NAMALWA (cell line): ENCODE data around the gene SNU13.
"Not testable (repeated sequence)": the region's sequence is repeated elsewhere in the genome, so short reads cannot be mapped to it uniquely, and the experiment has no call there.

Experiments
- DNase-seq: peaks from one replicate; pipeline ENCODE4 v3.0.0-alpha.2; 2015; ENCODE audit warnings: low spot score

SNU13 gene

DNA sequence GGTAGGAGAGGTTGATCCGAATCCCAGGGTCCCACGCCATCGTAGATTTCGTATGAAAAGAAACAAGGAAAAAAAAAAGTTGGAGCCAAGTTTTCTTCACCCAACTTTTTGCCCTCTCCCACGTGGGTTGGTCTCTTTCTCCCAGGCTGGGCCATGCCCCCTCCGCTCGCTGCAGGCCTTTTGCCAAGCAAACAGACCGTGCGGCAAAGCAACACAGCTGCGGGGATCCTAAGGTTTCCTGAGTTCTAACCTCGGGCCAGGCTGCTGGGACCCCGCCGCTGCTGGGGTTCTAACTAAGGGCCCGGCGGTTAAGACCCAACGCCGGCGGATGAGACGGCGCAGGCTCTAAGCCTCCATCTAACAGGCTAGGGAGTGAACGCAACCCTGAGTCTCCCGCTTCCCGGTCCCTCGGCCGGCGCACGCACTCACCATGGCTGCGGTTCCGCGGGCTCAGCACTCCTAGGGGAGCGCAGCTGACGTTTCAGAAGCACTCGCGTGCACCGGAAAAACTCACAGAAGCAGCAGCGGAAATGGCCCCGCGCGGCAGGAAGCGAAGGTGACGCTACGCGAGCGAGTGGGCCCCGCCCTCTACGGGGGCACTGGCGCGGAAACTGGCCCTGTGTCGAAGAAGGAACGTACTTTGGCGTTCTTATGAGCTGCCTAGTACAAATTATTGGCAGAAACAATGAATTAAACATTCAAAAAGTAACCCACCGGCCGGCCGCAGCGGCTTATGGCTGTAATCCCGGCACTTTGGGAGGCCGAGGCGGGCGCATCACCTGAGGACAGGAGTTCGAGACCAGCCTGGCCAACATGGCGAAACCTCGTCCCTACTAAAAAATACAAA, at the start of gene SNU13:
Gene SNU13 (minus strand): TSS at position 503 of the 847 bp plus-strand sequence. CDS start 71 bp downstream, at position 432.
- DNase-seq: peak; percentile 97

- not testable (repeated sequence) for DNase-seq
Measured at GRCh38 chr22:41733241-41733640, 44.6 kb upstream of the SNU13 start.

DNA sequence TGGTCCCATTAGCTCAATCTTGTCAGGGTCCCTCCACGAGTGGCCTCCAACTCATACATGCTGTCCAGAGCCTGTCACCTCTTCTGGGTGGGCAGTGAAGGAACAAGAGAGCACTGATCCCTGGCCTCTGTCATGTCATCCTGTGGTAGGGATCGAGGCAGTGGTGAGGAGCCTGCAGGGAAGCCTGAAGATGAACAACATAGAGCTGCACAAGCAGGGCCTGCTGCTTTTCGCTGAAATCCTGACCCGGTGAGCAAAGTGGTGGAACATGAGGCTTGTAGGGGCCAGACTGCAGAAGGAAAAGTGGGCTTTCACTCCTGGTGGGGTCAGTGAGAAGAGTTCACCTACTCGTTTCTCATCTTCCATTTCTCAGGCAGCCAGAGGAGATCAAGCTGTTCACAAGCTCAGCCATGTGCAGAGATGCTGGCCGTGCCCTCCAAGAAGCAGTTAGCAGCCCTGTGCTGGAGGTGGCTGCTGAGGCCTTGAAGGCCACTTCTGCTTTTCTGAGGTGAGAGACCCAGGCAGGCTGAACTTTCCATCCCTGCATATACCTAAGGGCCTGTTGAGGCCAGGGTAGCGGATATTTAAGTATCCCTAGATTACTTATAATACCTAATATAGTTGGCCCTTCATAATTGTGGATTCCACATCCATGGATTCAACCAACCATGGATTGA, 43.6 kb upstream of the SNU13 start:
- DNase-seq: peak; percentile 36

- no peak for DNase-seq
Measured at GRCh38 chr22:41731609-41732008, 42.9 kb upstream of the SNU13 start.

DNA sequence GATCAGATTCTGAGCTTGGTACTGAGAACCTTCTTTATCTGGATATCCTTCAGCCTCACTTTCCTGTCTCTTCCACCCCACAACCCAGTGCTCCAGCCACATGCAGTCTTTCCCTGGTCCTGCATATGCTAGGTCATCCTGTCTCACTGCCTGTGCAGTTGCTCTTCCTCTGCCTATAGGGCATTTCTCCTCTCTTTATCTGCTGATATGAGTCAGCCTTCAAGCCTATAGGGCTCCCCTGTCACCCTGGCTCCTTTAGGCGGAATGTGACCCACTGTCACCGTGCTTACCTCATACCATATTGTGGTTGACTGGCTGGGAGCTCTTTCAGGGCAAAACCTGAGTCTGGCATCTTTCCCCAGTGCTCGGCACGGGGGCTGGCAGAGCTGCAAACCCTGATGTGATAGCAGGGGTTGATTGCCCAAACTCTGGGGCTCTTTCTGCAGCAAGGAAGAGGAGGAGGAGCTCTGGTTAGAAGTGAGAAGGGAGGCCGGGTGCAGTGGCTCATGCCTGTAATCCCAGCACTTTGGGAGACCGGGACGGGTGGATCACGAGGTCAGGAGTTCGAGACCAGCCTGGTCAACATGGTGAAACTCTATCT, 36.9 kb upstream of the SNU13 start:
- no peak for DNase-seq

- no peak for DNase-seq
Measured at GRCh38 chr22:41722496-41722895, 33.8 kb upstream of the SNU13 start.

DNA sequence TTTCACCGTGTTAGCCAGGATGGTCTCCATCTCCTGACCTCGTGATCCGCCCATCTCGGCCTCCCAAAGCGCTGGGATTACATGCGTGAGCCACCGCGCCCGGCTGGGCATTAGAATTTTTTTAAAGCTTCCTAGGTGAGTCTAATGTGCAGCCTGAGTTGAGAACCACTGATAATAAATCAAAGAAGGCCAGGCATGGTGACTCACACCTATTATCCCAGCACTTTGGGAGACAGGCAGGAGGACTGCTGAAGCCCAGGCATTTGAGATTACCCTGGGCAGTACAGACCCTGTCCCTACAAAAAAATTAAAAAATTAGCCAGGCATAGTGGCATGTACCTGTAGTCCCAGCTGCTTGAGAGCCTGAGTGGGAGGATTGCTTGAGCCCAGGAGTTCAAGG, 24.3 kb upstream of the SNU13 start:
- no peak for DNase-seq

DNA sequence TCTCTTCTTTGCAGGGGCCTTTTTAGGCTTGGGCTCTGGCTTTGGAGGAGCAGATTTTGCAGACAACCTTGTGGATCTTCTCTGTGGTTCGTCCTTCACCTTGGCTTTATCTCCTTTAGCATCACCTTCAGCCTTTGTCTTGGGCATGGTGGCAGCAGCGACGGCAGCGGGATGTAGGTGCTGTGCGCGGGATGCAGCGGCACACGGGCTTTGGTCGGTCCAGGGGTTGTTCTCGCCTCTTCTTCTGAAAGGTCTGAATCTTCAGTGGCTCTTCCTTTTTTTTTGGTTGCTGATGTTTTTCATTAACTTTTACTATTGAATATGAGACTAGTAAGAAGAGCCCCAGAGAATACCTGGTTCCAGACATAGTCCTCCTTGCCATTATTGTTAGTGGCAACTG, 20.7 kb upstream of the SNU13 start:
- no peak for DNase-seq

DNA sequence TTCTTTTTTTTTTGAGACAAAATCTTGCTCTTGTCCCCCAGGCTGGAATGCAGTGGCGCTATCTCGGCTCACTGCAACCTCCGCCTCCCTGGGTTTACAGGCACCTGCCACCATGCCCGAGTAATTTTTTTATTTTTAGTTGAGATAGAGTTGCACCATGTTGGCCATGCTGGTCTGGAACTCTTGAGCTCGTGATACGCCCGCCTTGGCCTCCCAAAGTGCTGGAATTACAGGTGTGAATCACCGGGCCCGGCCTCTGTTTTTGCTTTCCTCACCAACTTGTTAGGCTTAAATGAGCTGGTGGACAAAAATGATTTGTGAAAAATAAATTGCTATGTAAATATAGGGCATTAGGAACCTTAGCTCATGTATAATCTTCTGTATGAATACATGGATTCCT, 14.1 kb upstream of the SNU13 start:
- no peak for DNase-seq

GRCh38 chr22:41700108-41700364, 11.4 kb upstream of the SNU13 start:
- no peak for DNase-seq

- DNase-seq: peak; percentile 73
Measured at GRCh38 chr22:41699264-41700107, 10.8 kb upstream of the SNU13 start, which contains the start of gene MEI1. MEI1 (plus strand) TSS chr22:41699503; CDS start chr22:41699539, 36 bp downstream.

DNA sequence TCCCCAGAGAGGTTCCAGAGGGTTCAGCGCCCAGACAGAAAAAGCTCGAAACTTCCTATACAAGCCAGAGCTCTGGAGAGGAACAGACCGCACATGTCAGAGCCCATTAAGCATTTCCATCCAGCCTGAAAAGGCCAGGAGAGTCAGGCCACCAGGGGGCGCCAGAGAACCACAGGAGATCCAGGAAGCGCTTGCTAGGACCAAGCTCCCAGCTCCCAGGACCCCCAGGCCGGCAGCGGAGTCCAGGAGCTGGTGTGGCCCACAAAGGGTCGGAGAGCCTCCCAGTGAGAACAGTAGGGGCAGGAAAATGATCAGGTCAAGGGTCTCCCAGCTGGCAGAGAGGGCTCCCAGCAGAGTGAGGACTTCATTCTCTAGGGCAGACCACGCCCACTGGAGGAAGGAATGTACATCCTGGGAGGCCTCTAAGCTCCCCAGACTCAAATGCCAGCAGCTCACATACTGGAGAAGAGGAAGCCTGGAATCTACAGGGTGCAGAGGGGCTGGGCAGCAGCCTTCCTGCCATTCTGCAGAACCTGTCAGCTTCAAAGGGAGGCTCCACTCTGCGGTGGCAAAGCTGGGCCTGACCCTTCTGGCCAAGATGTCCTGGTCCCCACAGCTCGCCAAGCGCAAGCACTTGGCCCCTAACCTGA, 8.6 kb upstream of the SNU13 start:
- peak; percentile 91 for DNase-seq

- no peak for DNase-seq
Measured at GRCh38 chr22:41696703-41697102, 8.0 kb upstream of the SNU13 start.

DNA sequence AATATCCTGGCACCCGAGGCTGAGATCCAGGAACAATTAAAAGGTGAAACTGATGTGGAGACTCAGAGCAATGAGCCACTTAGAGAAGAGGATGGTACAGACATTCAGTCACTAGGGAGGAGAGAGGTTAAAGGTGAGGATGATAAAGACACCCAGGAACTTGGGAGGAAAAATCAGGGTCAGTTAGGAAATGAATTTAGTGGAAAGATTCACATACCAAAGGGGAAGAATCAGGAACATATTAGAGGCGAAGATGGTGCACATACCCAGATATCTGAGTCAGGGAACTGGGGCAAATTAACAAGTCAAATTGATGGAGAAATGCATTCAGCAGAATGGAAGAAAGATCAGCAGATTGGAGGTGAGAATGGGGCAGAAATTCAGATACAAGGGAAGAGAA, 6.5 kb upstream of the SNU13 start:
- no peak for DNase-seq

DNA sequence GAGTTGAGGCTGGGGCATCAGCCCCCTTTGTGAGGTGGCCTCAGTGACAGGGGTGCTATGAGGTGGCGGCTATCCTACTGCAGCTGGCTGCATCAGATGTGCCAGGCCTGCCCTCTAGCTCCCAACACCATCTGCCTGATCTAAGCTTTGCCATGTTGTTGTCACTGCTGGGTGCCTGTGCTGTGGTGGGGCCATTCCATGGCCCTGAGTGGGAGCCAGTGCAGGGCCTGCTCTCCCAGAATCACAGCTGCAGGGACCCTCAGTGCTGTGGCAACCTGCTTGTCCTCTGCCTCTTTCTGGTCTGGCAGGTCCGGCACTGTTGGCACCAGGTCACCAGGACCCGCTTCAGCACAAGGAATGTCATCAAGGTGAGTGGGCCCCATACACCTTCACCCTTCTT, 1.8 kb upstream of the SNU13 start:
- DNase-seq: no peak

DNA sequence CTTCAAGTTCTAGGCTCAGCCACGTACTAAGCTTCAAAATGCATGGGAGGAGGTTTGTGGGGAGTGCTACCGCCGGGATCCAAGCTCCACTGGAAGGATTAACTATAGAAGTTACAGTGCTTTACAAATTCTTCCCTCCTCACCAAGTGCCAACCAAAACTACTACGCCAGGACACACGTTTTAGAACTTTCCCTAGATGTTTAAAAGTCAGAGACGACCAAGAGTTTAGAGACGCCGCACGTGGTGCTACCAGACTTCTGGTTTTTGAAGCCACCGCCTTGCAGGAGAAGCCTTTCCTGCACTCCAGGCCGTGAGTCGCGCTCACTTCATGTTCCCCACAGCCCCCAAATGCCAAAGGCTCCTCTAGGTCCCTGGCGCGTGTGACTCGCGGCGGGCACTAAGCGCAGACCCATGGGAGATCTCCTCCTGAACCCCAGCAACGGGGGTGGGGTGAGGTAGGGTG, 734 bp downstream of the SNU13 start:
- DNase-seq: peak; percentile 61

- not testable (repeated sequence) for DNase-seq
Measured at GRCh38 chr22:41686890-41687289, 1.8 kb downstream of the SNU13 start.

DNA sequence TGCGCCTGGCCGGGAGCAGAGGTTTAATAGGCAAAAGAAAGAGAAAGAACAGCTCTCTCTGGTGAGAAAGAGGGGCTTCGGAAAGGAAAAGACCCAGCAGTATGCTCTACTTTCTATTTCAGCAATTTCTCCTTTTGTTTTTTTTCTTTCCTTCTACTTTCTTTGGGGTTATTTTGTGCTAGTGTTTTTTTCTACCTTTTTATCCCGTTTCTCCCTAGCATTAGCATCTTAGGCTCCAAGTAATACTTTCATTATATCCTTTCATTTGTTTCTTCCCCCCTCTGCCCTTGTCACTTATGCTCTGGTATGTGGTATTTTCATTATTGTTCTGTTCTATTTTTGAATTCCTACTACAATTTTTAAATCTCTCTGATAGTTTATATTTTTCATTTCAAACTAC, 4.5 kb downstream of the SNU13 start:
- no peak for DNase-seq

DNA sequence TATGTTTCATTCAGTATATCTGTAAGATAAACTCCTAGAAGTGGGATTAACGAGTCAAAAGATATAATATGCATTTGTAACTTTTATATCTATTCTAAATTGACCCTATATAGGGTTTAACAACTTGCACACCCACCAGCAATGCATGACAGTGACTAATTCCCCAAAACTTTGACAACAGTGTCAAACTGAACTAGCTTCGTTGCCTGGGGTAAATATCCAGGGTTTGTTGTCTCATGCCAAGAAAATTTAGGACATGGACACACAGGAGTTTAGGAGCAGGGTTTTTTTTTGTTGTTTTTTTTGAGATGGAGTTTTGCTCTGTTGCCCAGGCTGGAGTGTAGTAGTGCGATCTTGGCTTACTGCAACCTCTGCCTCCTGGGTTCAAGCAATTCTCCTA, 5.1 kb downstream of the SNU13 start:
- DNase-seq: no peak

- peak; percentile 46 for DNase-seq
Measured at GRCh38 chr22:41683052-41683451, 5.6 kb downstream of the SNU13 start.

DNA sequence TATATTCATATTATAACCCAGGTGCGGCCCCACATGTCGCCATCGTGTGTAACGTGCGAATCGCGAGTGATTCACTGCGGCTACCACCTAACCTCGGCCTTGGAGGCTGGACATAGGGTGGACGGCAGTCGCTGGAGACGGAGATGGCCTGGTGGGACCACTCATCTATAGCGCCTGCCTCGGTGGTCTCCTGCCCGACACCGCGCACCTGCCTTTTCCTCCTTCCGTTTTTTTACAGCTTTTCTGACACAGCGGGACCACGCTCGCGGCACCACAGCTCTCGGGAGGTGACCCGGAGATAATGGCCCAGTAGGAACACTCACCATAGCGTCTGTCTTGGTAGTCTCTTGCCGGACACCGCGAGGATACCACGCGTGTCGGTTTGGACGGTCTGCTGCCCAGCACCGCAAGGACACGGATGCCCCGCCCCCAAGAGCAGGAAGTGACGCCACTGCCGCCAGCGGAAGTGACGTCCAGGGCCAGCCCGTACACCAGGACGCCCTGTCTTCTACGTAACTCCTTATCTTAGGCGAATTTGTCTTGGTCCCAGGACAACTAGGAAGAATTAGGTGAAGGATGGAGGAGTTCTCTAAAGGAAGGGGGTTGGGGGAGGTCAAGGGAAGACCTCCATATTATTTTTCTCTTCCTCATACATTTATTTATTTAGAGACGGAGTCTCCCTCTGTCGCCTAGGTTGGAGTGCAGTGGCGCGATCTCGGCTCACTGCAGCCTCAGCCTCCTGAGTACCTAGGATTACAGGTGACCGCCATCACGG, 6.4 kb downstream of the SNU13 start:
- peak; percentile 94 for DNase-seq
